DOHH2 (cell line): ENCODE measurements around the gene MYL12B.
"Not testable (repeated sequence)": the region's sequence is repeated elsewhere in the genome, so short reads cannot be mapped to it uniquely, and the experiment has no call there.

Experiments used
- H3F3A ChIP-seq: fragments of 200-600 bp; sonication (generic), shearing (Covaris generic); 2 replicates; pipeline ENCODE4 v1.6.0; 2016; ENCODE audit warnings: antibody characterized with exemption, mild to moderate bottlenecking; ENCODE audit not compliant: control insufficient read depth, insufficient read depth
- H3K27ac ChIP-seq: fragments of 200-600 bp; sonication (generic); 2 replicates; pipeline ENCODE4 v1.5.1; 2014; ENCODE audit warnings: low read depth, mild to moderate bottlenecking, low read length, moderate library complexity
- H3K27me3 ChIP-seq: fragments of 200-600 bp; sonication (generic); 2 replicates; pipeline ENCODE4 v1.6.1; 2014; ENCODE audit warnings: mild to moderate bottlenecking, low read length, mixed read lengths; ENCODE audit not compliant: control insufficient read depth
- H3K36me3 ChIP-seq: fragments of 200-600 bp; sonication (generic); 2 replicates; pipeline ENCODE4 v1.6.1; 2014; ENCODE audit warnings: mild to moderate bottlenecking, low read length, moderate library complexity, mixed read lengths; ENCODE audit not compliant: control insufficient read depth
- H3K4me1 ChIP-seq: fragments of 200-600 bp; sonication (generic); 2 replicates; pipeline ENCODE4 v1.6.1; 2014; ENCODE audit warnings: mild to moderate bottlenecking, low read length, mixed read lengths; ENCODE audit not compliant: control insufficient read depth
- H3K4me2 ChIP-seq: fragments of 200-600 bp; sonication (generic); 2 replicates; pipeline ENCODE4 v1.6.0; 2014; ENCODE audit warnings: mild to moderate bottlenecking, low read length, moderate library complexity
- H3K4me3 ChIP-seq: fragments of 200-600 bp; sonication (generic); 2 replicates; pipeline ENCODE4 v1.5.1; 2014; ENCODE audit warnings: mild to moderate bottlenecking, low read length, mixed read lengths
- H3K79me2 ChIP-seq: fragments of 200-600 bp; sonication (generic); 2 replicates; pipeline ENCODE4 v1.6.1; 2014; ENCODE audit warnings: mild to moderate bottlenecking, low read length, mixed read lengths; ENCODE audit not compliant: control insufficient read depth
- H3K9me2 ChIP-seq: fragments of 200-600 bp; sonication (generic); replicated peaks from 2 replicates; pipeline ENCODE4 v1.6.1; 2014; ENCODE audit warnings: mild to moderate bottlenecking, low read length, mixed read lengths; ENCODE audit not compliant: control insufficient read depth
- H3K9me3 ChIP-seq: fragments of 200-600 bp; sonication (generic); 2 replicates; pipeline ENCODE4 v1.6.1; 2014; ENCODE audit warnings: antibody characterized with exemption, low read length, mixed read lengths; ENCODE audit not compliant: control insufficient read depth, insufficient read depth
- H4K20me1 ChIP-seq: fragments of 200-600 bp; sonication (generic); 2 replicates; pipeline ENCODE4 v1.6.0; 2014; ENCODE audit warnings: low read depth, mild to moderate bottlenecking, antibody characterized with exemption, low read length, moderate library complexity; ENCODE audit not compliant: control insufficient read depth, insufficient read depth
- EZH2phosphoT487 ChIP-seq: fragments of 200-600 bp; sonication (generic); IDR thresholded peaks from 2 replicates; pipeline ENCODE4 v1.6.1; 2017; ENCODE audit warnings: borderline replicate concordance, mild to moderate bottlenecking, antibody characterized with exemption, low read length, moderate library complexity, mixed read lengths
- TF ChIP-seq, protein P1 (sequence below): fragments of 200-600 bp; sonication (generic); IDR thresholded peaks from one replicate; pipeline ENCODE4 v1.5.1; 2014; ENCODE audit warnings: antibody characterized with exemption, mild to moderate bottlenecking, low read depth, low read length; ENCODE audit not compliant: poor library complexity, severe bottlenecking

Gene MYL12B

DNA sequence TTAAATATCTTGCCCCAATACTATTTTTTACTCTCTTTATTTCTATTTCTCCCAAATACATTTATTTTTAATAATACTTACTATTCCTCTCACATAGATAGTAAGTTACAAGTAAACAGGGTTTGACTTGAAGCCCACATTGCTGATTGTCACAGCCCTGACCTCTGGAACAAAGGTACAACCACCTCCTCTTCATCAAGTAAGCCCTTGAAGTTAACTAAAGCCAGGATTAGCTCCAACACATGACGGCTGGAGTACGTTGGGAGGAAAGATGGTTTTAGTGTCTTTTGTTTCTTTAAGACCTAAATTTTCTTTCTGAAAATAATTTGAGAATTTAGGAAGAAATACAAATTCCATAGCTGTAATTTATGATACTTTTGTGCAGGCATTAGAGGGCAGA is 43.1 kb upstream of the MYL12B start:
- no peak for TF ChIP-seq EZH2phosphoT487
- TF ChIP-seq, protein P1, sequence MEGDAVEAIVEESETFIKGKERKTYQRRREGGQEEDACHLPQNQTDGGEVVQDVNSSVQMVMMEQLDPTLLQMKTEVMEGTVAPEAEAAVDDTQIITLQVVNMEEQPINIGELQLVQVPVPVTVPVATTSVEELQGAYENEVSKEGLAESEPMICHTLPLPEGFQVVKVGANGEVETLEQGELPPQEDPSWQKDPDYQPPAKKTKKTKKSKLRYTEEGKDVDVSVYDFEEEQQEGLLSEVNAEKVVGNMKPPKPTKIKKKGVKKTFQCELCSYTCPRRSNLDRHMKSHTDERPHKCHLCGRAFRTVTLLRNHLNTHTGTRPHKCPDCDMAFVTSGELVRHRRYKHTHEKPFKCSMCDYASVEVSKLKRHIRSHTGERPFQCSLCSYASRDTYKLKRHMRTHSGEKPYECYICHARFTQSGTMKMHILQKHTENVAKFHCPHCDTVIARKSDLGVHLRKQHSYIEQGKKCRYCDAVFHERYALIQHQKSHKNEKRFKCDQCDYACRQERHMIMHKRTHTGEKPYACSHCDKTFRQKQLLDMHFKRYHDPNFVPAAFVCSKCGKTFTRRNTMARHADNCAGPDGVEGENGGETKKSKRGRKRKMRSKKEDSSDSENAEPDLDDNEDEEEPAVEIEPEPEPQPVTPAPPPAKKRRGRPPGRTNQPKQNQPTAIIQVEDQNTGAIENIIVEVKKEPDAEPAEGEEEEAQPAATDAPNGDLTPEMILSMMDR: no peak
- Histone ChIP-seq H3K9me2 (no peaks in the 10 kb centered on the region), H4K20me1 (no peaks in the 10 kb centered on the region), H3K9me3 (no peaks in the 10 kb centered on the region), H3K4me3 (no peak overlapping the region), H3K4me1 (no peaks in the 10 kb centered on the region), H3F3A (no peaks in the 10 kb centered on the region), H3K27me3 (no peaks in the 10 kb centered on the region), H3K4me2 (no peak overlapping the region), H3K36me3 (no peaks in the 10 kb centered on the region), H3K27ac (no peak overlapping the region), H3K79me2 (no peaks in the 10 kb centered on the region)

DNA sequence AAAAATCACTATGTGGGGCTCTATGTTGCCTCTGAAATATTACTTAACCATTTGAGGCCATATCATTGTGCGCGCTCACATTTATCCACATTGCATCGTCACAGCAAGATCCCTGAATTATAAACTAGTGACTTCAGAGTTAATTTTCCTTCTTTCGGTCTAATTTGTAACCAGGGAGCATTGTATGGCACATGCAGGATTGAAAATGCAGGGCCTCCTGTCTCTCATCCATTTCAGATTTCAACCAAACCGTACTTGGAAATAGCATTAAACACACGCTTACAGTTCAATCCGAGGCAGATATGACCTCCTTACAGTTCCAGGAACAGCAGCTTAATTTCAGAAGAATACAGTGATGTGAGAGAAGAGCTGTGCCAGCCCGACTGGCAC is 42.7 kb upstream of the MYL12B start:
- Histone ChIP-seq H3F3A (no peaks in the 10 kb centered on the region), H3K79me2 (no peaks in the 10 kb centered on the region), H3K4me1 (no peaks in the 10 kb centered on the region), H3K9me3 (no peaks in the 10 kb centered on the region), H3K27ac (no peak overlapping the region), H3K27me3 (no peaks in the 10 kb centered on the region), H3K4me3 (no peak overlapping the region), H3K9me2 (no peaks in the 10 kb centered on the region), H3K4me2 (no peak overlapping the region), H4K20me1 (no peaks in the 10 kb centered on the region), H3K36me3 (no peaks in the 10 kb centered on the region)
- TF ChIP-seq, protein P1: no peak
- no peak for TF ChIP-seq EZH2phosphoT487

DNA sequence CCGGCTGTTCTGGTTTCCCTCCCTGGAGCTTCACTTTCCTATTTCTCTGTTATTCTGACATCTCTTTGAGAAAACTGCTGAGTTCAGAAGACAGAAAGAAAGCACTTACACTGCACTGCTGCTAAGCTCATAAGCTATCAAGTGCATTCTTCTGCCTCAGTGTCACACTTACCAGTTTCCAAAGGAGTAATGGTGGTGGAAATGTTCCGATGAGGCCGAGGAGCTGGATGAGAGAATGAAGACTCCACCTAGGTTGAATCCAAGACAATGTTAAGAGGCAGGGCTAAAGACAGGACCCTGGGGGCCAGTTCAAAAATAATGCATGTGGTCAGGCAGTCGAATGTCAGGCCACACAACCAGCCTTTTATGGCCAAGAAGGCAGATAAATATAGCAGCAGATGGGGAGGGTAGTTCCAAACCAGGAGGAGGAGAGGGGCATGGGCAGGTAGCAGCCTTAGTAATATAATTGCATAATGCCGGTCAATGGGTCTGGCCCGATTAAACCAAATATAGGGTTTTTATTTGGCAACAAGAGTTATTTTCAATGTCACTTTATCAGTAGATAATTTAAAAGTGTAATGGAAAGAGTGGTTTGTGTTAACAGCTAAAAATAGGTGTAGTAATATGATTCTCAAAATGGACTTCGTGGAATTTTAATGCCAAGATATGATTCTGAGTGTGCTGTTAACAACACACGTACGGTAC is 42.1 kb upstream of the MYL12B start, which contains the start of gene MYOM1:
TSS of gene MYOM1 (minus strand) at position 338 of the 705 bp plus-strand sequence. CDS start 4,745 bp downstream, outside the sequence.
- Histone ChIP-seq H3K79me2 (no peaks in the 10 kb centered on the region), H4K20me1 (no peaks in the 10 kb centered on the region), H3K27ac (no peak within 1 kb of the TSS), H3K4me2 (no peak within 1 kb of the TSS), H3F3A (no peaks in the 10 kb centered on the region), H3K27me3 (no peaks in the 10 kb centered on the region), H3K4me3 (no peak within 1 kb of the TSS), H3K9me2 (no peaks in the 10 kb centered on the region), H3K4me1 (no peaks in the 10 kb centered on the region), H3K36me3 (no peaks in the 10 kb centered on the region), H3K9me3 (no peaks in the 10 kb centered on the region)
- TF ChIP-seq, protein P1: no peak
- no peak for TF ChIP-seq EZH2phosphoT487

DNA sequence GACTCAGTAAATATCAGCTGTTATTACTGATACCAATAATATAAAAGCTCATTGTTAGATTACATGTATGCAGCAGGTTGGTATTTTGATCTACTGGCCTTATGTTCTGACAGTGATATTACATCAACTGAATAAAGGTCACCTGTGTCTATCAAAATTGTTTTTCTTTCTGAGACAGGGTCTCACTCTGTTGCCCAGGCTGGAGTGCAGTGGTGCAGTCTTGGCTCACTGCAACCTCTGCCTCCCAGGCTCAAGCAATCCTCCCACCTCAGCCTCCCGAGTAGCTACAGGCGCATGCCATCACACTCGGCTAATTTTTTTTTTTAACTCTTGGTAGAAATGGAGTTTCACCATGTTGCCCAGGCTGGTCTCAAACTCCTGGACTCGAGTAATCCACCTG is 41.1 kb upstream of the MYL12B start:
- not testable (repeated sequence) for H3F3A ChIP-seq, H3K36me3 ChIP-seq, H3K27ac ChIP-seq, H3K9me3 ChIP-seq, H4K20me1 ChIP-seq, H3K4me2 ChIP-seq, H3K79me2 ChIP-seq, H3K9me2 ChIP-seq, H3K4me1 ChIP-seq, H3K27me3 ChIP-seq, H3K4me3 ChIP-seq
